Measurements from ENCODE around the gene C10orf67. TPM values are rescaled to one million over a fixed set of nuclear protein-coding genes. Genes with fewer than 3 reads are reported as not detected.

Gene C10orf67
- total RNA-seq, 1 experiment from 2014 or later, result not detected

DNA sequence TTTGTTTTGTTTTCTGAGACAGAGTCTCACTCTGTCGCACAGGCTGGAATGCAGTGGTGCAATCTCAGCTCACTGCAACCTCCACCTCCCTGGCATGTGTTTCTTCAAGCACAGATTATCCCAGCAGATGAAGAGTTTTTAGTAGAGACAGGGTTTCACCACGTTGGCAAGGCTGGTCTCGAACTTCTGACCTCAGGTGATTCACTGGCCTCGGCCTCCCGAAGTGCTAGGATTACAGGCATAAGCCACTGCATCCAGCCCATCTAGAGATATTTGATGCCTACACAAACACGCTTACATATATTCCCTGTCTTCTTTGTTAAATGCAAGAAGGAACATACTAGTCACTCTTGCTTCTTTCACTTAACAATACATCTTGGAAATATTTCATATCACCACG is 158.4 kb downstream of the C10orf67 start:
- TF ChIP-seq, protein P1, sequence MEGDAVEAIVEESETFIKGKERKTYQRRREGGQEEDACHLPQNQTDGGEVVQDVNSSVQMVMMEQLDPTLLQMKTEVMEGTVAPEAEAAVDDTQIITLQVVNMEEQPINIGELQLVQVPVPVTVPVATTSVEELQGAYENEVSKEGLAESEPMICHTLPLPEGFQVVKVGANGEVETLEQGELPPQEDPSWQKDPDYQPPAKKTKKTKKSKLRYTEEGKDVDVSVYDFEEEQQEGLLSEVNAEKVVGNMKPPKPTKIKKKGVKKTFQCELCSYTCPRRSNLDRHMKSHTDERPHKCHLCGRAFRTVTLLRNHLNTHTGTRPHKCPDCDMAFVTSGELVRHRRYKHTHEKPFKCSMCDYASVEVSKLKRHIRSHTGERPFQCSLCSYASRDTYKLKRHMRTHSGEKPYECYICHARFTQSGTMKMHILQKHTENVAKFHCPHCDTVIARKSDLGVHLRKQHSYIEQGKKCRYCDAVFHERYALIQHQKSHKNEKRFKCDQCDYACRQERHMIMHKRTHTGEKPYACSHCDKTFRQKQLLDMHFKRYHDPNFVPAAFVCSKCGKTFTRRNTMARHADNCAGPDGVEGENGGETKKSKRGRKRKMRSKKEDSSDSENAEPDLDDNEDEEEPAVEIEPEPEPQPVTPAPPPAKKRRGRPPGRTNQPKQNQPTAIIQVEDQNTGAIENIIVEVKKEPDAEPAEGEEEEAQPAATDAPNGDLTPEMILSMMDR (conservative IDR thresholded peaks at IDR 0.05), result no peak
- H3K27ac Mint-ChIP-seq, result no peak overlapping the region

More for the DNA sequence above, 158.4 kb downstream of the C10orf67 start:
- Histone ChIP-seq H2AK5ac (ENCODE audit: insufficient read length, low read length) (no peak overlapping the region), H3K4me1 (ENCODE audit: insufficient read depth, low read length) (0 out of 2 replicates have a peak, but pooled peaks cover 2% of the 10 kb centered on the region), H2AFZ (ENCODE audit: low read length) (no peak overlapping the region), H3K23me2 (ENCODE audit: insufficient read length, low read depth, low read length, poor library complexity, severe bottlenecking) (peaks cover 3% of the 10 kb centered on the region), H4K91ac (ENCODE audit: insufficient read length, low read depth, low read length) (no peak overlapping the region), H2BK15ac (ENCODE audit: low read depth, low read length) (no peak overlapping the region), H2BK5ac (ENCODE audit: insufficient read length, low read length) (no peak overlapping the region), H3K14ac (ENCODE audit: insufficient read depth, low read length) (no peak overlapping the region), H3K79me2 (ENCODE audit: insufficient read depth, low read length) (no peaks in the 10 kb centered on the region), H3K79me1 (ENCODE audit: insufficient read depth, low read depth, low read length, poor library complexity, severe bottlenecking) (no peaks in the 10 kb centered on the region), H3K18ac (ENCODE audit: insufficient read length, low read depth, low read length) (no peak overlapping the region), H2BK20ac (ENCODE audit: low read depth, low read length, poor library complexity, severe bottlenecking) (no peak overlapping the region), H3K56ac (ENCODE audit: insufficient read length, low read depth, low read length) (no peak overlapping the region), H4K5ac (ENCODE audit: insufficient read length, low read depth, low read length) (no peak overlapping the region), H3K9me3 (ENCODE audit: control insufficient read depth, low read depth, low read length) (no peaks in the 10 kb centered on the region), H2BK12ac (ENCODE audit: insufficient read length, low read depth, low read length) (no peak overlapping the region), H3K27ac (ENCODE audit: insufficient read length, low read depth, low read length) (no peak overlapping the region), H3K4me2 (ENCODE audit: insufficient read depth, insufficient read length, low read length) (no peak overlapping the region), H3K27me3 (ENCODE audit: insufficient read depth, low read length) (peaks cover 54% of the 10 kb centered on the region), H3K9ac (ENCODE audit: extremely low read depth, insufficient read length, low read length) (no peak overlapping the region), H2BK120ac (ENCODE audit: low read depth, low read length, poor library complexity, severe bottlenecking) (no peak overlapping the region), H3T11ph (ENCODE audit: low read length) (no peak overlapping the region), H3K23ac (ENCODE audit: insufficient read length, low read depth, low read length) (no peak overlapping the region), H4K8ac (replicated peaks; ENCODE audit: insufficient read length, low read depth, low read length) (no peak overlapping the region), H3K4ac (ENCODE audit: low read depth, low read length) (no peak overlapping the region), H4K20me1 (ENCODE audit: control insufficient read depth, insufficient read depth, insufficient read length) (peaks cover 3% of the 10 kb centered on the region)
- peaks cover 0 to 2% (median 0%) of the 10 kb centered on the region in 3 experiments; a peak in 1 of 7 replicates for H3K36me3 Mint-ChIP-seq (ENCODE audit: insufficient read depth in 1 of 3, low read depth in 3 of 3)
- no CpG with 5 or more reads among the region's 7 CpGs for WGBS (ENCODE audit: extremely low coverage, insufficient read length, low lambda C conversion rate)
- peaks cover 0 to 3% of the 10 kb centered on the region in 2 experiments; a peak in 3 of 5 replicates for H3K9me3 Mint-ChIP-seq
- peaks cover 20 to 26% of the 10 kb centered on the region in 2 experiments for H3K4me1 Mint-ChIP-seq
- DNase-seq, result no peak
- no peak overlapping the region for H3K4me3 Mint-ChIP-seq
- peaks cover 97% of the 10 kb centered on the region for H3K27me3 Mint-ChIP-seq (ENCODE audit: low read depth)

All from H9 (cell line).